HepG2 (cell line): ENCODE data around the gene NOP56. TPM values are rescaled to one million over a fixed set of nuclear protein-coding genes. Genes with fewer than 3 reads are reported as not detected.

Experiments used
- CREB1 ChIP-seq, 2 experiments: fragments of 450-650 bp in 1 of 2; IDR thresholded peaks; 2 replicates each; pipeline ENCODE4 v1.6.1; 2016 to 2017; ENCODE audit warnings: control low read depth in 1 of 2, mild to moderate bottlenecking in 1 of 2, missing compliant biosample characterization in 1 of 2, missing genetic modification characterization in 1 of 2
- GABPA ChIP-seq, 2 experiments: IDR thresholded peaks; 2 replicates each; pipeline ENCODE4 v1.6.1; 2011 to 2016; ENCODE audit warnings: low read depth in 2 of 2, low read length in 1 of 2, missing biosample characterization in 1 of 2, missing genetic modification characterization in 1 of 2
- IKZF1 ChIP-seq: fragments of 450-650 bp; IDR thresholded peaks from 2 replicates; pipeline ENCODE4 v1.7.1; 2016
- IRX3 ChIP-seq: sonication (generic); formaldehyde crosslinking; IDR thresholded peaks from 2 replicates; pipeline ENCODE4 v1.8.1; 2023; ENCODE audit warnings: mild to moderate bottlenecking, low read depth, missing genetic modification reagents, borderline replicate concordance
- KDM4B ChIP-seq: sonication (generic); formaldehyde crosslinking; IDR thresholded peaks from 2 replicates; pipeline ENCODE4 v1.4.0; 2020; ENCODE audit warnings: missing genetic modification reagents
- KLF12 ChIP-seq: sonication (generic); formaldehyde crosslinking; IDR thresholded peaks from 2 replicates; pipeline ENCODE4 v1.4.0; 2020; ENCODE audit warnings: missing genetic modification reagents, borderline replicate concordance
- MED1 ChIP-seq: sonication (generic); formaldehyde crosslinking; IDR thresholded peaks from 2 replicates; pipeline ENCODE4 v1.4.0; 2020; ENCODE audit warnings: missing genetic modification reagents
- RBFOX2 ChIP-seq: fragments of 200-400 bp; formaldehyde crosslinking; IDR thresholded peaks from 2 replicates; pipeline ENCODE4 v1.6.1; 2017; ENCODE audit warnings: low read depth, mild to moderate bottlenecking, low read length
- SP5 ChIP-seq: IDR thresholded peaks from 2 replicates; pipeline ENCODE4 v1.6.1; 2016; ENCODE audit warnings: low read depth, borderline replicate concordance
- XBP1 ChIP-seq: sonication (generic); formaldehyde crosslinking; IDR thresholded peaks from 2 replicates; pipeline ENCODE4 v1.5.0; 2020; ENCODE audit warnings: missing genetic modification reagents
- ZNF124 ChIP-seq: sonication (generic); formaldehyde crosslinking; IDR thresholded peaks from 2 replicates; pipeline ENCODE4 v1.4.0; 2020; ENCODE audit warnings: missing genetic modification reagents
- ZNF232 ChIP-seq: sonication (generic); formaldehyde crosslinking; IDR thresholded peaks from 2 replicates; pipeline ENCODE4 v1.4.0; 2020; ENCODE audit warnings: missing genetic modification reagents, borderline replicate concordance
- ZNF598 ChIP-seq: sonication (generic); formaldehyde crosslinking; IDR thresholded peaks from 2 replicates; pipeline ENCODE4 v1.5.1; 2020; ENCODE audit warnings: mild to moderate bottlenecking, missing genetic modification reagents, borderline replicate concordance
- ZNF75D ChIP-seq: sonication (generic); formaldehyde crosslinking; IDR thresholded peaks from 2 replicates; pipeline ENCODE4 v1.8.1; 2023; ENCODE audit warnings: missing genetic modification reagents, mild to moderate bottlenecking, borderline replicate concordance
- polyA plus RNA-seq, 8 experiments: library from polyadenylated mRNA; depleted of rRNA in 3 of 8; stranded (reverse) in 7 of 8; unstranded in 1 of 8; fragments of >200 nt; fragmentation: Illumina TruSeq in 4 of 8; extraction: Trizol in 4 of 8; gene quantifications; 2 replicates each; pipeline versions ENCODE4 v1.2.1 to v1.2.3, GENCODE V29; 2011 to 2016; ENCODE audit warnings: low read depth in 4 of 8, missing spikeins in 1 of 8, mixed read lengths in 1 of 8; ENCODE audit not compliant: insufficient read depth in 1 of 8
- total RNA-seq, 5 experiments: library from RNA; depleted of rRNA; stranded (reverse); fragments of >200 nt; fragmentation: Illumina TruSeq; extraction: Trizol; gene quantifications; 2 replicates each; pipeline ENCODE4 v1.2.3, GENCODE V29; 2016; ENCODE audit warnings: low read depth in 1 of 5
- TF ChIP-seq, protein P1 (sequence below): sonication (generic); formaldehyde crosslinking; IDR thresholded peaks from 2 replicates; pipeline ENCODE4 v1.4.0; 2020; ENCODE audit warnings: missing genetic modification reagents
- TF ChIP-seq, protein P2 (sequence below): sonication (generic); formaldehyde crosslinking; IDR thresholded peaks from 2 replicates; pipeline ENCODE4 v1.5.0; 2020; ENCODE audit warnings: mild to moderate bottlenecking, missing genetic modification reagents
- TF ChIP-seq, protein P3 (sequence below): sonication (generic); formaldehyde crosslinking; IDR thresholded peaks from 2 replicates; pipeline ENCODE4 v1.4.0; 2020; ENCODE audit warnings: missing genetic modification reagents, borderline replicate concordance

Gene NOP56
- total and polyA plus RNA-seq, 2 of the 13 experiments (the other 11 are each of a cell fraction or from before 2014, with no cell fraction given), result 369 to 1,116 TPM

DNA sequence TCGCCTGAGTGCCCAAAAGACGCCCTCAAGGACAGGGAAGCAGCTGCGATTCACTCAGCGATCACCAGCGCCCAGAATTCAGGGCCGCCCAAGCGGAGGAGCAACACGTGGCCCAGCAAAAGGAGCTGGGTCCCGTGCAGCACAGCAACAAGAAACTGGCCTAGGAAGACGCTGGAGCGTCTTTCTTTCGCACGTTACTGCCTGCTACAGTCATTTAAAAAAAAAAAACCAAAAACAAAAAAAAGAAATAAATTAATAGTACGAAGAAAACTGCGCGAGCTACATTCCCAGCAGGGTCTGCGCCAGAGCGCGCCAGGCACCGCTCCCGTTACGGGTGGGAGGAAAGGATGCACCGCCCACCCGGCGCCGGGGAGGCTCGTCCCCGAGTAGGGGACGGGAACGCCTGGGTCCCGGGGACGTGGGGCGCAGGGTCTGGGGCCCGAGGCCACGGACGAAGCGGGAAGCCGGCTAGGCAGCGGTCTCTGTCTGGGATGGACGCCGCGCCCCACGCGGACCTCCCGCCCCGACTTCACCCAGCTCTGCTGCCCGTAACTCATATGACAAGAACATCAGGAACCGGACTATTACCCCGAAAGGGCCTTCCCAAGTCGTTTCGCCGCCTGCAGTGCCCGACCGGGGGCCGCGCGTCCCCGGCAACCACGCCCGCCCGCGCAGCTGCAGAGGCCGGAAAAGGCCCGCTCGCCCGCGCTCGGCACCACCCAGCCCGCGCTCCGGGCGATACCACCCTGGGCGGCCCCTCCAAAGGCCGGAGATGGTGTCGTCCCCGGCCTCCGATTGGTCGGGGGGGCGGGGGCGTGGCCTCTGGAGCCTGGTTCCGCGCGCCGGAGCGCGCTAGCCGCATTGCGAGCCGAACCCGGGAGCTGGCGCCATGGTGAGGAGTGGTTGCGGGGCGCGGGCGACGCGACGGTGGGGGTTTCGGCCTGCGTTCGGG lies at the start of gene NOP56 (continued):
- TF ChIP-seq KLF12 (CRISPR knock-in tag), result peak; percentile 92; the same call in 1 of the 2 replicates
- TF ChIP-seq ZNF124, result peak; percentile 84
- TF ChIP-seq RBFOX2, result peak; percentile 100
- no peak; the same call in 1 of the 2 replicates for TF ChIP-seq CREB1 (IDR thresholded peaks at IDR 0.05)
- no peak for TF ChIP-seq CREB1 (CRISPR knock-in tag; IDR thresholded peaks at IDR 0.05)
- TF ChIP-seq GABPA (IDR thresholded peaks at IDR 0.05; ENCODE audit: low read depth, low read length), result peak; percentile 24
- TF ChIP-seq GABPA (CRISPR knock-in tag; IDR thresholded peaks at IDR 0.05; ENCODE audit: low read depth), result no peak; the same call in 1 of the 2 replicates
- TF ChIP-seq KDM4B, result peak; percentile 77
- TF ChIP-seq IKZF1, result no peak
- TF ChIP-seq, protein P1, sequence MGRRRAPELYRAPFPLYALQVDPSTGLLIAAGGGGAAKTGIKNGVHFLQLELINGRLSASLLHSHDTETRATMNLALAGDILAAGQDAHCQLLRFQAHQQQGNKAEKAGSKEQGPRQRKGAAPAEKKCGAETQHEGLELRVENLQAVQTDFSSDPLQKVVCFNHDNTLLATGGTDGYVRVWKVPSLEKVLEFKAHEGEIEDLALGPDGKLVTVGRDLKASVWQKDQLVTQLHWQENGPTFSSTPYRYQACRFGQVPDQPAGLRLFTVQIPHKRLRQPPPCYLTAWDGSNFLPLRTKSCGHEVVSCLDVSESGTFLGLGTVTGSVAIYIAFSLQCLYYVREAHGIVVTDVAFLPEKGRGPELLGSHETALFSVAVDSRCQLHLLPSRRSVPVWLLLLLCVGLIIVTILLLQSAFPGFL (CRISPR knock-in tag), result 0 out of 2 replicates have a peak, but pooled peaks have one; percentile 58
- no peak for TF ChIP-seq XBP1 (CRISPR knock-in tag)
- TF ChIP-seq ZNF598 (CRISPR knock-in tag), result peak; percentile 60; the same call in 1 of the 2 replicates
- TF ChIP-seq SP5, result peak; percentile 33
- TF ChIP-seq, protein P2, sequence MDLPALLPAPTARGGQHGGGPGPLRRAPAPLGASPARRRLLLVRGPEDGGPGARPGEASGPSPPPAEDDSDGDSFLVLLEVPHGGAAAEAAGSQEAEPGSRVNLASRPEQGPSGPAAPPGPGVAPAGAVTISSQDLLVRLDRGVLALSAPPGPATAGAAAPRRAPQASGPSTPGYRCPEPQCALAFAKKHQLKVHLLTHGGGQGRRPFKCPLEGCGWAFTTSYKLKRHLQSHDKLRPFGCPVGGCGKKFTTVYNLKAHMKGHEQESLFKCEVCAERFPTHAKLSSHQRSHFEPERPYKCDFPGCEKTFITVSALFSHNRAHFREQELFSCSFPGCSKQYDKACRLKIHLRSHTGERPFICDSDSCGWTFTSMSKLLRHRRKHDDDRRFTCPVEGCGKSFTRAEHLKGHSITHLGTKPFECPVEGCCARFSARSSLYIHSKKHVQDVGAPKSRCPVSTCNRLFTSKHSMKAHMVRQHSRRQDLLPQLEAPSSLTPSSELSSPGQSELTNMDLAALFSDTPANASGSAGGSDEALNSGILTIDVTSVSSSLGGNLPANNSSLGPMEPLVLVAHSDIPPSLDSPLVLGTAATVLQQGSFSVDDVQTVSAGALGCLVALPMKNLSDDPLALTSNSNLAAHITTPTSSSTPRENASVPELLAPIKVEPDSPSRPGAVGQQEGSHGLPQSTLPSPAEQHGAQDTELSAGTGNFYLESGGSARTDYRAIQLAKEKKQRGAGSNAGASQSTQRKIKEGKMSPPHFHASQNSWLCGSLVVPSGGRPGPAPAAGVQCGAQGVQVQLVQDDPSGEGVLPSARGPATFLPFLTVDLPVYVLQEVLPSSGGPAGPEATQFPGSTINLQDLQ (CRISPR knock-in tag), result peak; percentile 58
- TF ChIP-seq MED1 (CRISPR knock-in tag), result peak; percentile 68
- TF ChIP-seq ZNF232 (CRISPR knock-in tag), result peak; percentile 57; the same call in 1 of the 2 replicates
- no peak; the same call in 1 of the 2 replicates for TF ChIP-seq ZNF75D
- 0 out of 2 replicates have a peak, but pooled peaks have one; percentile 65 for TF ChIP-seq IRX3 (CRISPR knock-in tag)
- TF ChIP-seq, protein P3, sequence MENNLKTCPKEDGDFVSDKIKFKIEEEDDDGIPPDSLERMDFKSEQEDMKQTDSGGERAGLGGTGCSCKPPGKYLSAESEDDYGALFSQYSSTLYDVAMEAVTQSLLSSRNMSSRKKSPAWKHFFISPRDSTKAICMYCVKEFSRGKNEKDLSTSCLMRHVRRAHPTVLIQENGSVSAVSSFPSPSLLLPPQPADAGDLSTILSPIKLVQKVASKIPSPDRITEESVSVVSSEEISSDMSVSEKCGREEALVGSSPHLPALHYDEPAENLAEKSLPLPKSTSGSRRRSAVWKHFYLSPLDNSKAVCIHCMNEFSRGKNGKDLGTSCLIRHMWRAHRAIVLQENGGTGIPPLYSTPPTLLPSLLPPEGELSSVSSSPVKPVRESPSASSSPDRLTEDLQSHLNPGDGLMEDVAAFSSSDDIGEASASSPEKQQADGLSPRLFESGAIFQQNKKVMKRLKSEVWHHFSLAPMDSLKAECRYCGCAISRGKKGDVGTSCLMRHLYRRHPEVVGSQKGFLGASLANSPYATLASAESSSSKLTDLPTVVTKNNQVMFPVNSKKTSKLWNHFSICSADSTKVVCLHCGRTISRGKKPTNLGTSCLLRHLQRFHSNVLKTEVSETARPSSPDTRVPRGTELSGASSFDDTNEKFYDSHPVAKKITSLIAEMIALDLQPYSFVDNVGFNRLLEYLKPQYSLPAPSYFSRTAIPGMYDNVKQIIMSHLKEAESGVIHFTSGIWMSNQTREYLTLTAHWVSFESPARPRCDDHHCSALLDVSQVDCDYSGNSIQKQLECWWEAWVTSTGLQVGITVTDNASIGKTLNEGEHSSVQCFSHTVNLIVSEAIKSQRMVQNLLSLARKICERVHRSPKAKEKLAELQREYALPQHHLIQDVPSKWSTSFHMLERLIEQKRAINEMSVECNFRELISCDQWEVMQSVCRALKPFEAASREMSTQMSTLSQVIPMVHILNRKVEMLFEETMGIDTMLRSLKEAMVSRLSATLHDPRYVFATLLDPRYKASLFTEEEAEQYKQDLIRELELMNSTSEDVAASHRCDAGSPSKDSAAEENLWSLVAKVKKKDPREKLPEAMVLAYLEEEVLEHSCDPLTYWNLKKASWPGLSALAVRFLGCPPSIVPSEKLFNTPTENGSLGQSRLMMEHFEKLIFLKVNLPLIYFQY, result peak; percentile 62
